Measurements from ENCODE around the gene LRP8. TPM values are rescaled to one million over a fixed set of nuclear protein-coding genes. Genes with fewer than 3 reads are reported as not detected.

LRP8 gene
- total RNA-seq, 1 experiment from 2014 or later: 69.5 TPM

DNA sequence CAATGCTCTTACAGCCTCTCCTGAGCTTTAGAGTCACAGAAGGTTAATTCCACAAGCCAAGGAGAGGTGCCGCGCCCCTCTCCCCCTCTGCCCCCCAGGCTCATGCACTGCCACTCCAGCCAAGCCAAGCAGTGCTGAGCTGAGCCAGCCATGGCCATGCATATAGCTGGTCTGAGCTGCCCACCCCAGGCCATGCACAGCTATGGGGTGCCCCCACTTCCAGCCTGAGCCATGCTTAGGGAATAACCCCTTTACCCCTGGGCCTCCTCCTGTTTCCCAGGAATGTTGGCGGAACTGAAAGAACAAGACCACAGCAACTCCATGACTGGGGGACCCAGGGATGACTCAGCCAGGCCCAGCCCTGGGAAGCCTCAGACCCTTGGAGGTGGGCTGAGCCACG lies 55.5 kb downstream of the LRP8 start (continued):
- TF ChIP-seq EMX1 (CRISPR knock-in tag; IDR thresholded peaks at IDR 0.05) (no peak), ZBTB21 (CRISPR knock-in tag; IDR thresholded peaks at IDR 0.05; ENCODE audit: borderline replicate concordance) (no peak), ZNF121 (CRISPR knock-in tag; IDR thresholded peaks at IDR 0.05) (no peak), FOXP1 (CRISPR knock-in tag; IDR thresholded peaks at IDR 0.05; ENCODE audit: borderline replicate concordance) (no peak), ESRRA (CRISPR knock-in tag; IDR thresholded peaks at IDR 0.05; ENCODE audit: borderline replicate concordance) (no peak)
- TF ChIP-seq, protein P1, sequence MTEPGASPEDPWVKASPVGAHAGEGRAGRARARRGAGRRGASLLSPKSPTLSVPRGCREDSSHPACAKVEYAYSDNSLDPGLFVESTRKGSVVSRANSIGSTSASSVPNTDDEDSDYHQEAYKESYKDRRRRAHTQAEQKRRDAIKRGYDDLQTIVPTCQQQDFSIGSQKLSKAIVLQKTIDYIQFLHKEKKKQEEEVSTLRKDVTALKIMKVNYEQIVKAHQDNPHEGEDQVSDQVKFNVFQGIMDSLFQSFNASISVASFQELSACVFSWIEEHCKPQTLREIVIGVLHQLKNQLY (CRISPR knock-in tag; IDR thresholded peaks at IDR 0.05): no peak
- TF ChIP-seq, protein P2, sequence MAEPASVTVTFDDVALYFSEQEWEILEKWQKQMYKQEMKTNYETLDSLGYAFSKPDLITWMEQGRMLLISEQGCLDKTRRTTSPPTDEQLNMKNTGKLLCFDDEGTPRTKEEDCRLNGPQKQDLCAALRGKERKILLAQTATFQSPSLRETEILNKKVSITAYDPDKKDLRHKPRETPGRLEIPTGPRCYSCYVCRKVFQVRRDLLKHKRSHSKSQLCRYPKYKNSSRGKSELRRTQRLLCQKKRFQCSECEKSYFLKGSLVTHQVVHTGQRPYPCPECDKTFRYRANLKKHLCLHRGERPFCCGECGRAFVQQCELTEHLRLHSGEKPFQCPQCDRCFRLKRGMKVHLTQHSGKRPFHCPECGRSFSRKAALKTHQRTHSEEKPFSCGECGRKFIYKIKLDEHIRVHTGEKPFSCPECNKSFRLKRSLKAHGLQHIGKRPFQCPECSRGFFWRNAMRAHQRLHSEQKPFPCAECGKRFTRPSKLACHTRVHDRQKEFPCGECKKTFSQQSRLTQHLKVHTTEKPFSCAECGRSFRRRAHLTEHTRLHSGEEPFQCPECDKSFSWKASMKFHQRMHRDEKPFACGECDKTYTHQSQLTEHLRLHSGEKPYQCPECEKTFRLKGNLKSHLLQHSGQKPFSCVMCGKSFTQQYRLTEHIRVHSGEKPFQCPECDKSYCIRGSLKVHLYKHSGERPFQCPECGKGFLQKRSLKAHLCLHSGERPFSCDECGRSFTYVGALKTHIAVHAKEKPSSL (CRISPR knock-in tag; conservative IDR thresholded peaks at IDR 0.05): no peak
- TF ChIP-seq, protein P3, sequence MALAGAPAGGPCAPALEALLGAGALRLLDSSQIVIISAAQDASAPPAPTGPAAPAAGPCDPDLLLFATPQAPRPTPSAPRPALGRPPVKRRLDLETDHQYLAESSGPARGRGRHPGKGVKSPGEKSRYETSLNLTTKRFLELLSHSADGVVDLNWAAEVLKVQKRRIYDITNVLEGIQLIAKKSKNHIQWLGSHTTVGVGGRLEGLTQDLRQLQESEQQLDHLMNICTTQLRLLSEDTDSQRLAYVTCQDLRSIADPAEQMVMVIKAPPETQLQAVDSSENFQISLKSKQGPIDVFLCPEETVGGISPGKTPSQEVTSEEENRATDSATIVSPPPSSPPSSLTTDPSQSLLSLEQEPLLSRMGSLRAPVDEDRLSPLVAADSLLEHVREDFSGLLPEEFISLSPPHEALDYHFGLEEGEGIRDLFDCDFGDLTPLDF (CRISPR knock-in tag; IDR thresholded peaks at IDR 0.05): no peak

DNA sequence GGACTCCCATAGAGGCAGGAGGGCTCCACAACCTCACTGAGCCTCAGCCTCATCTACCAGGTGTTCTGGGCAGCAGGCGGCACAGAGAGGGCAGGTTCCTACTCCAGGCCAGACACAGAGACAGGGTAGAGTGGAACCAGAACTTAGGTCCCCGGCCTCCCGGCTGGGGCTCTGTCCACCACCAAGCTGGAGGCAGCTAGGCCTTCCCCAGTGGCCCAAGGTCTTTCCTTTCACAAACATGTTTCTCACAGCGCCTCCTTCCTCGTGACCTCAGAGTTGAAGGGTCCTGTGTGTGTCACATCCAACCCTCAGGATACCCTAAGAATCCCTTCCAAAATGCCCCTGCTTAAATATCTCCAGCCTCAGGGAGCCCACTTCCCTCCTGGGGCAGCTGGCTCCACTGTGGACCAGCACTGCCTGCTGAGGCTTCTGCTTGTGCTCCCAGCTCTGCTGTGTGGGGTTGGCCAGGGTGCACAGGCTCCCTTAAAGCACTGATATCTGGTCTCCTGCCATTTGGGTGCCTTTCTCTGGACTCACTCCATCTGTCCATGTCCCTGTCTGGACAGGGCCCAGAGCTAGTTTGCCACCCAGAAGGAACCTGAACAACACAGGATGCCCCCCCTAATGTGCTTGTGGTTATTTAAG lies 56.3 kb downstream of the LRP8 start:
- H3K36me3 Mint-ChIP-seq: peaks cover 64% of the 10 kb centered on the region

DNA sequence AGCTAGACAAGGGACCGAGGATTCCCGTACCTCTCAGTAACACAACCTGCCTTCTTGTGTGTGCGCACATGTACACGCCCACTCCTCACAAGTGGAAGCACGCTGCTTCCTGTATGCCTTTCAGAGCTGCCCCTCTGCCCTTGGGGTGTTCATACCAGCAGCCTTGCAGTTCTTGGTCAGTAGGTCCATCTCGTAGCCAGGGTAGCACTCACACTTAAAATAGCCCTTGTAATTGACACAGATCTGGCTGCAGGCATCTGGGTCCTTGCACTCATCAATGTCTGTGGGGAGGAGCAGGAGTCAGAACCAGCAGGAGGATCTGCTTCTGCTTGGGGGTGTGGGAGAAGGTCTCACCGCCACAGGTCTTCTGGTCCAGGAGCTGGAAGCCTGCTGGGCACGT lies 57.0 kb downstream of the LRP8 start:
- no peak for DNase-seq (ENCODE audit: low spot score)
- Mint-ChIP-seq H3K4me1 (no peaks in the 10 kb centered on the region), H3K9me3 (no peaks in the 10 kb centered on the region), H3K27ac (no peak overlapping the region), H3K4me3 (no peak overlapping the region), H3K36me3 (peaks cover 69% of the 10 kb centered on the region), H3K27me3 (ENCODE audit: low read depth) (no peaks in the 10 kb centered on the region)
- ChIA-PET POLR2A (no interaction called here), CTCF (no interaction called here)
- TF ChIP-seq IRF2 (CRISPR knock-in tag; IDR thresholded peaks at IDR 0.05; ENCODE audit: borderline replicate concordance, low read depth) (no peak), CREB1 (CRISPR knock-in tag; IDR thresholded peaks at IDR 0.05) (no peak), TP53 (CRISPR knock-in tag; IDR thresholded peaks at IDR 0.05) (no peak)
- ATAC-seq: no peak

More for the DNA sequence above, 56.3 kb downstream of the LRP8 start:
- DNase-seq (ENCODE audit: low spot score) (no peak), ATAC-seq (no peak)
- CTCF ChIA-PET: no interaction called here
- H3K27ac Mint-ChIP-seq: no peak overlapping the region
- no peak overlapping the region for H3K4me3 Mint-ChIP-seq
- TF ChIP-seq SP1 (CRISPR knock-in tag; conservative IDR thresholded peaks at IDR 0.05) (no peak), CREM (CRISPR knock-in tag; IDR thresholded peaks at IDR 0.05) (no peak), FOXK1 (CRISPR knock-in tag; IDR thresholded peaks at IDR 0.05) (no peak), SOX15 (CRISPR knock-in tag; IDR thresholded peaks at IDR 0.05) (no peak)
- TF ChIP-seq, protein P4, sequence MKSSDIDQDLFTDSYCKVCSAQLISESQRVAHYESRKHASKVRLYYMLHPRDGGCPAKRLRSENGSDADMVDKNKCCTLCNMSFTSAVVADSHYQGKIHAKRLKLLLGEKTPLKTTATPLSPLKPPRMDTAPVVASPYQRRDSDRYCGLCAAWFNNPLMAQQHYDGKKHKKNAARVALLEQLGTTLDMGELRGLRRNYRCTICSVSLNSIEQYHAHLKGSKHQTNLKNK (CRISPR knock-in tag; IDR thresholded peaks at IDR 0.05): no peak
- POLR2A ChIA-PET: no interaction called here
- no peaks in the 10 kb centered on the region for H3K27me3 Mint-ChIP-seq (ENCODE audit: low read depth)
- no peaks in the 10 kb centered on the region for H3K9me3 Mint-ChIP-seq
- no peaks in the 10 kb centered on the region for H3K4me1 Mint-ChIP-seq

DNA sequence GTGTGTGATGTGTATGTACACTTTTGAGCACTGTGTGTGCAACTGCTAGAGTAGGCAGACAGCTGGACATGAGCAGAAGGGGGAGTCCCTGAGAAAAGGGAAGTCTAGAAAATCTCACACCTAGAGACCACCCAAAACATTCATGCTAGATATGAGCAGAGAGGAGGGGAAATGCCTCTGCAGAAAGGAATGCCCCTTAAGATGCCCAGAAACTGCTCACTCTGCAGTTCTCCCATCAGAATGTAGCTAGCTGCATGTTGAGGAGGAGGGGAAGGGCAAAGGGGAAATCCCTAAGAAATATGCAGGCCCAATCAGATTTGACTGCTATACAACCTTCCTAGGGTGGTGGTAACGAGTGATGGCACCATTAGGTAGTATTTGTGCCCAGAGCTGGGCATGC lies 57.8 kb downstream of the LRP8 start:
- H3K4me1 Mint-ChIP-seq: no peaks in the 10 kb centered on the region
- CTCF ChIA-PET: no interaction called here
- POLR2A ChIA-PET: no interaction called here
- DNase-seq (ENCODE audit: low spot score): no peak
- H3K4me3 Mint-ChIP-seq: no peak overlapping the region
- H3K27me3 Mint-ChIP-seq (ENCODE audit: low read depth): no peaks in the 10 kb centered on the region
- TF ChIP-seq ZNF263 (CRISPR knock-in tag; IDR thresholded peaks at IDR 0.05; ENCODE audit: low read depth): no peak
- TF ChIP-seq, protein P5, sequence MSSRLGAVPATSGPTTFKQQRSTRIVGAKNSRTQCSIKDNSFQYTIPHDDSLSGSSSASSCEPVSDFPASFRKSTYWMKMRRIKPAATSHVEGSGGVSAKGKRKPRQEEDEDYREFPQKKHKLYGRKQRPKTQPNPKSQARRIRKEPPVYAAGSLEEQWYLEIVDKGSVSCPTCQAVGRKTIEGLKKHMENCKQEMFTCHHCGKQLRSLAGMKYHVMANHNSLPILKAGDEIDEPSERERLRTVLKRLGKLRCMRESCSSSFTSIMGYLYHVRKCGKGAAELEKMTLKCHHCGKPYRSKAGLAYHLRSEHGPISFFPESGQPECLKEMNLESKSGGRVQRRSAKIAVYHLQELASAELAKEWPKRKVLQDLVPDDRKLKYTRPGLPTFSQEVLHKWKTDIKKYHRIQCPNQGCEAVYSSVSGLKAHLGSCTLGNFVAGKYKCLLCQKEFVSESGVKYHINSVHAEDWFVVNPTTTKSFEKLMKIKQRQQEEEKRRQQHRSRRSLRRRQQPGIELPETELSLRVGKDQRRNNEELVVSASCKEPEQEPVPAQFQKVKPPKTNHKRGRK (CRISPR knock-in tag; IDR thresholded peaks at IDR 0.05; ENCODE audit: borderline replicate concordance): no peak
- TF ChIP-seq, protein P6, sequence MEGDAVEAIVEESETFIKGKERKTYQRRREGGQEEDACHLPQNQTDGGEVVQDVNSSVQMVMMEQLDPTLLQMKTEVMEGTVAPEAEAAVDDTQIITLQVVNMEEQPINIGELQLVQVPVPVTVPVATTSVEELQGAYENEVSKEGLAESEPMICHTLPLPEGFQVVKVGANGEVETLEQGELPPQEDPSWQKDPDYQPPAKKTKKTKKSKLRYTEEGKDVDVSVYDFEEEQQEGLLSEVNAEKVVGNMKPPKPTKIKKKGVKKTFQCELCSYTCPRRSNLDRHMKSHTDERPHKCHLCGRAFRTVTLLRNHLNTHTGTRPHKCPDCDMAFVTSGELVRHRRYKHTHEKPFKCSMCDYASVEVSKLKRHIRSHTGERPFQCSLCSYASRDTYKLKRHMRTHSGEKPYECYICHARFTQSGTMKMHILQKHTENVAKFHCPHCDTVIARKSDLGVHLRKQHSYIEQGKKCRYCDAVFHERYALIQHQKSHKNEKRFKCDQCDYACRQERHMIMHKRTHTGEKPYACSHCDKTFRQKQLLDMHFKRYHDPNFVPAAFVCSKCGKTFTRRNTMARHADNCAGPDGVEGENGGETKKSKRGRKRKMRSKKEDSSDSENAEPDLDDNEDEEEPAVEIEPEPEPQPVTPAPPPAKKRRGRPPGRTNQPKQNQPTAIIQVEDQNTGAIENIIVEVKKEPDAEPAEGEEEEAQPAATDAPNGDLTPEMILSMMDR (IDR thresholded peaks at IDR 0.05): no peak
- TF ChIP-seq ZBTB21 (CRISPR knock-in tag; IDR thresholded peaks at IDR 0.05; ENCODE audit: borderline replicate concordance): no peak
- TF ChIP-seq NFYB (CRISPR knock-in tag; conservative IDR thresholded peaks at IDR 0.05; ENCODE audit: low read depth): no peak
- peaks cover 72% of the 10 kb centered on the region for H3K36me3 Mint-ChIP-seq
- no peak for ATAC-seq
- no peak overlapping the region for H3K27ac Mint-ChIP-seq
- no peaks in the 10 kb centered on the region for H3K9me3 Mint-ChIP-seq
